ENCODE results near the gene OTUB1.

The OTUB1 gene

GRCh38 chr11:63974259-63975143 is 11.7 kb upstream of the OTUB1 start, which contains the start of gene COX8A:
Gene COX8A (plus strand): TSS chr11:63974620. CDS start chr11:63974681, 61 bp downstream.
- Histone ChIP-seq H3K4me1 (ENCODE audit: control extremely low read depth in 1 of 4, control insufficient read depth in 4 of 4, insufficient read depth in 4 of 4, low read length in 3 of 4) (peaks cover 0 to 22% (median 16%) of the 10 kb centered on the region in 4 experiments), H3K4me3 (ENCODE audit: control insufficient read depth in 1 of 7, extremely low read depth in 1 of 7, insufficient read depth in 4 of 7, low read depth in 2 of 7, low read length in 6 of 7) (peak within 1 kb of the TSS; percentile 83 to 100 (median 97)), H3K27ac (ENCODE audit: insufficient read depth in 1 of 2, low read depth in 1 of 2, low read length in 2 of 2, poor library complexity in 1 of 2, severe bottlenecking in 2 of 2) (peak within 1 kb of the TSS; percentile 90 to 95), H3K9me3 (ENCODE audit: control extremely low read depth in 1 of 5, control insufficient read depth in 4 of 5, insufficient read depth in 2 of 5, low read depth in 1 of 5, low read length in 4 of 5) (no peaks in the 10 kb centered on the region), H3K27me3 (replicated peaks in 2 of 5; ENCODE audit: control insufficient read depth in 4 of 5, insufficient read depth in 5 of 5, low read length in 4 of 5) (peaks cover 0 to 3% (median 0%) of the 10 kb centered on the region in 5 experiments), H3K36me3 (ENCODE audit: control insufficient read depth in 4 of 4, insufficient read depth in 4 of 4, low read length in 3 of 4) (peaks cover 2 to 19% (median 10%) of the 10 kb centered on the region in 4 experiments)
- DNase-seq: peak; percentile 100
- WGBS (ENCODE audit: insufficient coverage): under 1% methylated on average over 58 of the region's 67 CpGs
- ChIA-PET CTCF (interaction anchor here (1.2 kb wide), 1 partner anchor 27 kb away, joined by 3 read pairs; no protein-coding TSS in a partner anchor), POLR2A (interaction anchor here (1.2 kb wide), 1 partner anchor 136 kb away, joined by 3 read pairs; the partner anchor contains the start of gene MARK2)

DNA sequence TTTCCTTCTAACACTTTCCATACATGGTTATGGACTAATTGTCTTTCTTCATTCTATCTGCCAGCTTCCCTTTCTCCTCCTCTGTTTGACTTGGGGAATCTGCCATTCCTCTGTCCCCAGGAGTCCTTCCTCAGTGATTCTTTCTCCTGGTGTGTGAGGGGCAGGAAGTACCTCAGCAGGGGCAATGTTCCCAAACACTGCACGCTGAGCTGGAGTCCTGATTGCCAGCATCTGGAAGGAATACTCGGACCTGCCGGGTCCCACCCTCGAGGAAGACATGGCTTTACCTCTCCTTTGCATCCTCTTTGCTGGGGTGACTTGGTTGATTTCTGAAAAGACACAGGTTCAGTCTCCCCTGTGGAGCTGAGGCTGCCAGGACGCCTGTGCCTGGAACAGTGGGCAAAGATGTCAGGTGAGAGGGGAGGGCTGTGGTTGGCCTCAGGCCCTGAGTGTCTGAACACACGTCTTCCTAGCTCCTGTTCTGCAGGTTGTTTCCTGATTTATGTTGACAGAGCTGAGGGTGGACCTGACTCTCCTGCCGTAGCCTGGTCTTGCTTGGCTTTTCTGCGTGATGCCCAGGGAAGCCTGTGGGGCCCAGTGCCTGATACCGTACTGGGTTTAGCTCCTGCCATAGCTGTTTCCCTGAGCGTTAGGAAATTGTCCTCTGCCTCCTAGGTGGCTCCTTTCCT is 7.5 kb upstream of the OTUB1 start:
- ChIA-PET CTCF (interaction anchor here (1.1 kb wide), 1 partner anchor 22 kb away, joined by 5 read pairs; no protein-coding TSS in a partner anchor), POLR2A (no interaction called here)
- Histone ChIP-seq H3K27me3 (replicated peaks in 2 of 5; ENCODE audit: control insufficient read depth in 4 of 5, insufficient read depth in 5 of 5, low read length in 4 of 5) (no peaks in the 10 kb centered on the region), H3K4me3 (ENCODE audit: control insufficient read depth in 1 of 7, extremely low read depth in 1 of 7, insufficient read depth in 4 of 7, low read depth in 2 of 7, low read length in 6 of 7) (no peak overlapping the region), H3K27ac (ENCODE audit: insufficient read depth in 1 of 2, low read depth in 1 of 2, low read length in 2 of 2, poor library complexity in 1 of 2, severe bottlenecking in 2 of 2) (no peak overlapping the region), H3K36me3 (ENCODE audit: control insufficient read depth in 4 of 4, insufficient read depth in 4 of 4, low read length in 3 of 4) (peaks cover 2 to 19% (median 10%) of the 10 kb centered on the region in 4 experiments), H3K9me3 (ENCODE audit: control extremely low read depth in 1 of 5, control insufficient read depth in 4 of 5, insufficient read depth in 2 of 5, low read depth in 1 of 5, low read length in 4 of 5) (no peaks in the 10 kb centered on the region), H3K4me1 (ENCODE audit: control extremely low read depth in 1 of 4, control insufficient read depth in 4 of 4, insufficient read depth in 4 of 4, low read length in 3 of 4) (peaks cover 0 to 37% (median 29%) of the 10 kb centered on the region in 4 experiments)
- WGBS (ENCODE audit: insufficient coverage): 97% methylated on average over 7 of the region's 10 CpGs
- no peak for DNase-seq

DNA sequence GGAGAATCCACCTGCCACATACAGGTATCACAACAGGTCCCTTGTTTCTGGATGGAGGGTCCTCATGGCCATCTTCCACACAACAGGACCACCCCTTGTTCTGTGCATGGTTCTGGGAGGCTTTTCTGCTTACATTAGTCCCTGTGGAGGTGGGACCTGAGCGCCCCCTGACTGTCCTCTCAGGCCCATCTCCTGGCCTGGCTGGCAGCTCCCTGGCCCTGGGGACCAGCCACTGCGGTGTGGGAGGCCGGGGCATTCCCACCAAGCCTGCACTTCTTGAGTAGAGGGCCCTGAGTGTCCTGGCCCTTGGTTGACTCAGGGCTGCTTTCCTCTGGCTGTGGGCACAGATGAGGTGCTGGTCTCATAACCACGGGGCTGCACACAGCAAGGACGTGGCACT is 6.8 kb upstream of the OTUB1 start:
- no peak for DNase-seq
- Histone ChIP-seq H3K9me3 (ENCODE audit: control extremely low read depth in 1 of 5, control insufficient read depth in 4 of 5, insufficient read depth in 2 of 5, low read depth in 1 of 5, low read length in 4 of 5) (no peaks in the 10 kb centered on the region), H3K4me3 (ENCODE audit: control insufficient read depth in 1 of 7, extremely low read depth in 1 of 7, insufficient read depth in 4 of 7, low read depth in 2 of 7, low read length in 6 of 7) (no peak overlapping the region), H3K27ac (ENCODE audit: insufficient read depth in 1 of 2, low read depth in 1 of 2, low read length in 2 of 2, poor library complexity in 1 of 2, severe bottlenecking in 2 of 2) (no peak overlapping the region), H3K27me3 (replicated peaks in 2 of 5; ENCODE audit: control insufficient read depth in 4 of 5, insufficient read depth in 5 of 5, low read length in 4 of 5) (no peaks in the 10 kb centered on the region), H3K4me1 (ENCODE audit: control extremely low read depth in 1 of 4, control insufficient read depth in 4 of 4, insufficient read depth in 4 of 4, low read length in 3 of 4) (peaks cover 0 to 35% (median 29%) of the 10 kb centered on the region in 4 experiments), H3K36me3 (ENCODE audit: control insufficient read depth in 4 of 4, insufficient read depth in 4 of 4, low read length in 3 of 4) (peaks cover 2 to 19% (median 10%) of the 10 kb centered on the region in 4 experiments)
- CTCF ChIA-PET: interaction anchor here (1.1 kb wide), 1 partner anchor 22 kb away, joined by 5 read pairs; no protein-coding TSS in a partner anchor
- WGBS (ENCODE audit: insufficient coverage): 92% methylated on average over 4 of the region's 5 CpGs
- POLR2A ChIA-PET: no interaction called here

- Histone ChIP-seq H3K9me3 (ENCODE audit: control extremely low read depth in 1 of 5, control insufficient read depth in 4 of 5, insufficient read depth in 2 of 5, low read depth in 1 of 5, low read length in 4 of 5) (no peaks in the 10 kb centered on the region), H3K27ac (ENCODE audit: insufficient read depth in 1 of 2, low read depth in 1 of 2, low read length in 2 of 2, poor library complexity in 1 of 2, severe bottlenecking in 2 of 2) (peak overlapping the region; percentile 61 to 90), H3K36me3 (ENCODE audit: control insufficient read depth in 4 of 4, insufficient read depth in 4 of 4, low read length in 3 of 4) (peaks cover 0 to 17% (median 12%) of the 10 kb centered on the region in 4 experiments), H3K4me3 (ENCODE audit: control insufficient read depth in 1 of 7, extremely low read depth in 1 of 7, insufficient read depth in 4 of 7, low read depth in 2 of 7, low read length in 6 of 7) (peak overlapping the region; percentile 56 to 95 (median 86)), H3K27me3 (replicated peaks in 2 of 5; ENCODE audit: control insufficient read depth in 4 of 5, insufficient read depth in 5 of 5, low read length in 4 of 5) (no peaks in the 10 kb centered on the region), H3K4me1 (ENCODE audit: control extremely low read depth in 1 of 4, control insufficient read depth in 4 of 4, insufficient read depth in 4 of 4, low read length in 3 of 4) (peaks cover 0 to 41% (median 33%) of the 10 kb centered on the region in 4 experiments)
- peak; percentile 25 to 61 (median 45) for DNase-seq
- POLR2A ChIA-PET: interaction anchor here (1.1 kb wide), 1 partner anchor 196 kb away, joined by 3 read pairs; no protein-coding TSS in a partner anchor
- WGBS (ENCODE audit: insufficient coverage): 0% methylated on average over 7 of the region's 18 CpGs
- CTCF ChIA-PET: no interaction called here
These were observed 454 bp upstream of the OTUB1 start for GRCh38 chr11:63985812-63986155.

DNA sequence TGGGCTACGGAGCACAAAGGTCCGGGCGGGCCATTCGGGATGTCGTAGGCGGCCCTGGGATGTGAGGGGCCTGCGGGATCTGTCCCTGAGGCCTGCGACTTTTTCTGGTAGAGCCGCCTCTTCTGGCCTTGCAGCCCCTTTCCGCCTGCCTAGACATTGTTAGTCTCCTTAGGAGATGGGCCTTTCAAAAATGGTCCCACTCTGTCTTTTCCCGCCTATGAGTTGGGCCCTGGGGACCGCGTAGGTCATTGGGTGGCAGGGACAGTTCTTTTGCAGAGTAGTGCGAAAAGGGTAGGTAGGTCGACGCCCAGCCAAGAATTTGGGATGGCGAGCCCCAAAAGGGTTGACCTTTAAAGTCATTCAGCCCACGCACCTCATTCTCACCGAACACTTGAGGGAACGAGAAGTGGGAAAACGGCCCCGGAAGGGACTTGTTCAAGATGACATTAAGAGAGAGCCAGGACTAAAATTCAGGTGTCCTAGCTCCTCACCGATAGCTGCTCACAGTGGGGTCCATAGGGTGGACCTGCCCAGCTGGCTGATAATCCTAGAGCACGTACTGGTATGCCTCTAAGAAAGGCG is 785 bp downstream of the OTUB1 start:
- 55% methylated on average over 25 of the region's 25 CpGs for WGBS (ENCODE audit: insufficient coverage)
- POLR2A ChIA-PET: no interaction called here
- H3K36me3 ChIP-seq (ENCODE audit: control insufficient read depth in 4 of 4, insufficient read depth in 4 of 4, low read length in 3 of 4): peaks cover 0 to 28% (median 19%) of the 10 kb centered on the region in 4 experiments

DNA sequence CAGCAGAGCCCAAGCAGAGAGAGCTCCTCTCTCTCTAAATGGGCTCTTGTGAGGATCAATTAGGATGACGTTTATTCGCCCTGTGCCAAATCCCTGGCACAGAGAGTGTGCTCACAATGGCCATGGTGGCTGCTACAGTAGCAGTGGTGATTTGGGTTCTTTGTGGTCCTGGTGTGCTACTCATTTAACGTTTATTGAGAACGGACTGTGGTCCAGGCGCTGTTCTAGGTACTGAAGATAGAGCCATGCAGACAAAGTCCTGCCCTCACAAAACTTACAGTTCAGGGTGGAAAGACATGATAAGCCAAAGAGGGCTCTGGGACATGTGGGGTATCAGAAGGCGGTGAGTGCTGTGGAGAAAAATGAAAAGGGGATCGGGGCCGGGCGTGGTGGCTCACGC is 5.3 kb downstream of the OTUB1 start:
- H3K27me3 ChIP-seq (replicated peaks in 2 of 5; ENCODE audit: control insufficient read depth in 4 of 5, insufficient read depth in 5 of 5, low read length in 4 of 5): no peaks in the 10 kb centered on the region
- no peak for DNase-seq
- no peaks in the 10 kb centered on the region for H3K9me3 ChIP-seq (ENCODE audit: control extremely low read depth in 1 of 5, control insufficient read depth in 4 of 5, insufficient read depth in 2 of 5, low read depth in 1 of 5, low read length in 4 of 5)
- POLR2A ChIA-PET: no interaction called here
- CTCF ChIA-PET: interaction anchor here (5.5 kb wide), 1 partner anchor 9 kb away, joined by 32 read pairs; no protein-coding TSS in a partner anchor
- WGBS (ENCODE audit: insufficient coverage): 94% methylated on average over 9 of the region's 10 CpGs
- H3K27ac ChIP-seq (ENCODE audit: insufficient read depth in 1 of 2, low read depth in 1 of 2, low read length in 2 of 2, poor library complexity in 1 of 2, severe bottlenecking in 2 of 2): no peak overlapping the region
- no peak overlapping the region for H3K4me3 ChIP-seq (ENCODE audit: control insufficient read depth in 1 of 7, extremely low read depth in 1 of 7, insufficient read depth in 4 of 7, low read depth in 2 of 7, low read length in 6 of 7)
- peaks cover 5 to 53% (median 33%) of the 10 kb centered on the region in 4 experiments for H3K36me3 ChIP-seq (ENCODE audit: control insufficient read depth in 4 of 4, insufficient read depth in 4 of 4, low read length in 3 of 4)
- peaks cover 0 to 12% (median 10%) of the 10 kb centered on the region in 4 experiments for H3K4me1 ChIP-seq (ENCODE audit: control extremely low read depth in 1 of 4, control insufficient read depth in 4 of 4, insufficient read depth in 4 of 4, low read length in 3 of 4)

More for the DNA sequence above, 785 bp downstream of the OTUB1 start:
- CTCF ChIA-PET: interaction anchor here (2.2 to 5.5 kb wide), 2 partner anchors 14 to 162 kb away, joined by 6 to 32 read pairs; no protein-coding TSS in a partner anchor
- Histone ChIP-seq H3K4me3 (ENCODE audit: control insufficient read depth in 1 of 7, extremely low read depth in 1 of 7, insufficient read depth in 4 of 7, low read depth in 2 of 7, low read length in 6 of 7) (peak overlapping the region; percentile 56 to 95 (median 86)), H3K27ac (ENCODE audit: insufficient read depth in 1 of 2, low read depth in 1 of 2, low read length in 2 of 2, poor library complexity in 1 of 2, severe bottlenecking in 2 of 2) (peak overlapping the region; percentile 61 to 90), H3K4me1 (ENCODE audit: control extremely low read depth in 1 of 4, control insufficient read depth in 4 of 4, insufficient read depth in 4 of 4, low read length in 3 of 4) (peaks cover 0 to 33% (median 28%) of the 10 kb centered on the region in 4 experiments), H3K27me3 (replicated peaks in 2 of 5; ENCODE audit: control insufficient read depth in 4 of 5, insufficient read depth in 5 of 5, low read length in 4 of 5) (no peaks in the 10 kb centered on the region), H3K9me3 (ENCODE audit: control extremely low read depth in 1 of 5, control insufficient read depth in 4 of 5, insufficient read depth in 2 of 5, low read depth in 1 of 5, low read length in 4 of 5) (no peaks in the 10 kb centered on the region)
- DNase-seq: no peak

All from common myeloid progenitor, CD34-positive (primary cell).